RCC 7860 (cell line): Measurements from ENCODE around the gene ALKBH7.

ENCODE experiments used
- DNase-seq: peaks from one replicate; pipeline ENCODE4 v3.0.0-alpha.2; 2015; ENCODE audit warnings: low spot score
- FAIRE-seq: peaks from 2 replicates; lab custom pipeline; 2012; peaks lifted over from hg19 to GRCh38; lab: Jason Lieb, UNC

The ALKBH7 gene

GRCh38 chr19:6421075-6422014 lies 48.8 kb downstream of the ALKBH7 start:
- no peak for DNase-seq
- no peak for FAIRE-seq

DNA sequence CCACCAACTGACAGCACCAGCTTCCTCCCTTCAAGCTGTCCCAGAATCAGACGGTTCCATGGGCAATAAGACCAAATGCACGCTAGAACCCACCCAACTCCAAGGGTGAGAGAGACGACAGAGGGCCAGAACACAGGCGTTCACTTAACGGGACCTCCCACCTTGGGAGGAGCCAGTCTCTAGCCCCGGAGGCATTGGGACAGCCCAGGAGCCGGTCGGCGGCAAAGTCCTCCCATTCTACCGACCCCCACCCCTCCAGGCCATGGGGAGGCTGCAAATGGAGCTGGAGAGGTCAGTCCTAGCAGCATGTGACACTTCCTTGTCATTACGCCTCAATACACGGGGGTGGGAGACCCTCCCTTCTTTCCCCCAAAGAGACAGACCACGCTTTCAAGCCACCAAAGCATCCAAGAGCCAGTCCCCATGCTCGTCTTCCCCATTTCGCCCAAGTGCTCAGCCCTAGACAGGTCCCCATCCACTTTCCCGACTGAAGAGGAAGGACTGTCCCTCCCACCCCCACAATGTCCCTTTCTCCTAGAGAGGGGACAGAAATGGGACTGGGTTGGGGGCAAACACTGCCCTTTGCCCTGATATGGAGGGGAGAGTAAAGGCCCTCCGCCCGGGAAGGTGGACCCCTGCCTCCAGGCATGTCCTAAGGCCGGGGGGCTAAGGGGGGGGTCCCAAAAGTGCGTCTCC lies 51.1 kb downstream of the ALKBH7 start:
- peak; percentile 19 for DNase-seq
- FAIRE-seq = no peak

GRCh38 chr19:6424195-6424938 lies 51.8 kb downstream of the ALKBH7 start, which contains the start of gene KHSRP:
TSS of gene KHSRP (minus strand) at chr19:6424811. CDS start at chr19:6424701, 110 bp downstream.
- DNase-seq (no peak), FAIRE-seq (no peak)
